Osteocyte (in vitro differentiated cells): ENCODE data around the gene KRT27. TPM values are rescaled to one million over a fixed set of nuclear protein-coding genes. Genes with fewer than 3 reads are reported as not detected.

Experiments used
- DNase-seq: peaks from one replicate; pipeline ENCODE4 v3.0.0; 2021; ENCODE audit warnings: mixed read lengths; ENCODE audit not compliant: unreplicated experiment; ENCODE audit errors: extremely low spot score
- H3K27ac Mint-ChIP-seq: one replicate; pipeline ENCODE4 v1.8.0; 2021; ENCODE audit warnings: mild to moderate bottlenecking, mixed read lengths; ENCODE audit not compliant: unreplicated experiment
- H3K27me3 Mint-ChIP-seq: one replicate; pipeline ENCODE4 v1.8.0; 2021; ENCODE audit warnings: mixed read lengths; ENCODE audit not compliant: unreplicated experiment
- H3K36me3 Mint-ChIP-seq: one replicate; pipeline ENCODE4 v1.8.0; 2021; ENCODE audit warnings: mixed read lengths; ENCODE audit not compliant: unreplicated experiment
- H3K4me1 Mint-ChIP-seq: one replicate; pipeline ENCODE4 v1.8.0; 2021; ENCODE audit warnings: mixed read lengths; ENCODE audit not compliant: unreplicated experiment
- H3K4me3 Mint-ChIP-seq: one replicate; pipeline ENCODE4 v1.8.0; 2021; ENCODE audit warnings: mild to moderate bottlenecking, moderate library complexity, mixed read lengths; ENCODE audit not compliant: unreplicated experiment
- H3K9me3 Mint-ChIP-seq: one replicate; pipeline ENCODE4 v1.8.0; 2021; ENCODE audit warnings: mixed read lengths; ENCODE audit not compliant: unreplicated experiment
- CTCF ChIP-seq: fragments of 200-600 bp; sonication (generic); IDR thresholded peaks from 2 replicates; pipeline ENCODE4 v1.5.0; 2021; ENCODE audit warnings: antibody characterized with exemption, mild to moderate bottlenecking, moderate library complexity
- total RNA-seq: library from RNA; stranded (reverse); gene quantifications from 2 replicates; pipeline ENCODE4 v1.2.1, GENCODE V29; 2021

Gene KRT27
- total RNA-seq, 1 donor from 2014 or later, result not detected

GRCh38 chr17:40819528-40820125 is 37.3 kb upstream of the KRT27 start:
- Mint-ChIP-seq H3K9me3 (no peaks in the 10 kb centered on the region), H3K27ac (peak overlapping the region; percentile 72), H3K4me1 (peaks cover 23% of the 10 kb centered on the region), H3K36me3 (peaks cover 33% of the 10 kb centered on the region), H3K27me3 (no peaks in the 10 kb centered on the region), H3K4me3 (peak overlapping the region; percentile 85)
- no peak for DNase-seq
- TF ChIP-seq CTCF, result no peak

GRCh38 chr17:40818733-40819527 is 36.6 kb upstream of the KRT27 start:
- Mint-ChIP-seq H3K4me1 (peaks cover 23% of the 10 kb centered on the region), H3K9me3 (no peaks in the 10 kb centered on the region), H3K36me3 (peaks cover 33% of the 10 kb centered on the region), H3K27me3 (no peaks in the 10 kb centered on the region), H3K27ac (peak overlapping the region; percentile 93), H3K4me3 (peak overlapping the region; percentile 85)
- no peak for TF ChIP-seq CTCF
- DNase-seq, result peak; percentile 94

GRCh38 chr17:40818343-40818732 is 36.0 kb upstream of the KRT27 start:
- Mint-ChIP-seq H3K9me3 (no peaks in the 10 kb centered on the region), H3K4me3 (peak overlapping the region; percentile 85), H3K27ac (peak overlapping the region; percentile 93), H3K27me3 (no peaks in the 10 kb centered on the region), H3K4me1 (peaks cover 23% of the 10 kb centered on the region), H3K36me3 (peaks cover 33% of the 10 kb centered on the region)
- no peak for DNase-seq
- TF ChIP-seq CTCF, result no peak

- Mint-ChIP-seq H3K27me3 (peaks cover 6% of the 10 kb centered on the region), H3K36me3 (peaks cover 30% of the 10 kb centered on the region), H3K27ac (peak overlapping the region; percentile 51), H3K4me3 (peak overlapping the region; percentile 85), H3K4me1 (peaks cover 23% of the 10 kb centered on the region), H3K9me3 (no peaks in the 10 kb centered on the region)
- no peak for TF ChIP-seq CTCF
- DNase-seq, result no peak
Observed at GRCh38 chr17:40817103-40817682, 34.8 kb upstream of the KRT27 start.

- H3K27me3 Mint-ChIP-seq, result peaks cover 13% of the 10 kb centered on the region
- no peak overlapping the region for H3K27ac Mint-ChIP-seq
- H3K9me3 Mint-ChIP-seq, result no peaks in the 10 kb centered on the region
- peaks cover 30% of the 10 kb centered on the region for H3K36me3 Mint-ChIP-seq
- TF ChIP-seq CTCF, result no peak
- peaks cover 23% of the 10 kb centered on the region for H3K4me1 Mint-ChIP-seq
- peak overlapping the region; percentile 30 for H3K4me3 Mint-ChIP-seq
- no peak for DNase-seq
Observed at GRCh38 chr17:40816569-40816968, 34.2 kb upstream of the KRT27 start.
